ENCODE results near the gene FSTL5. TPM values are rescaled to one million over a fixed set of nuclear protein-coding genes. Genes with fewer than 3 reads are reported as not detected.

Gene FSTL5
- total RNA-seq, 1 experiment from 2014 or later, result not detected

DNA sequence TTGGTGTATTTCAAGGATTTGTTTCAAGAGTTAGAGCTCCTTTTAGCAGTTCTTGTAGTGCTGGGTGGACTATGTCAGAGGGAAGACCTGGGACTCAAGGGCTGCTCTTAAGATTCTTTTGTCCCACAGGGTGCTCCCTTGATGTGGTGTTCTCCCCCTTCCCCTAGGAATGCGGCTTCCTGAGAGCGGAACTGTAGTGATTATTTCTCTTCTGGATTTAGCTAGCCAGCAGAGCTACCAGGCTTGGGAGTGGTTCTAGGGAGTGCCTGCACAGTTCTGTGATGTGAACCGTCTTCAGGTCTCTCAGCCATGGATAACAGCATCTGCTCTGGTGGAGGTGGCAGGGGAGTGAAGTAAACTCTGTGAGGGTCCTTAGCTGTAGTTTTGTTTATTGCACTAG lies 336.8 kb downstream of the FSTL5 start:
- H3K36me3 Mint-ChIP-seq (ENCODE audit: insufficient read depth, unreplicated experiment), result no peaks in the 10 kb centered on the region
- peaks cover 5% of the 10 kb centered on the region for H3K4me1 Mint-ChIP-seq (ENCODE audit: insufficient read depth, unreplicated experiment)
- TF ChIP-seq, protein P1, sequence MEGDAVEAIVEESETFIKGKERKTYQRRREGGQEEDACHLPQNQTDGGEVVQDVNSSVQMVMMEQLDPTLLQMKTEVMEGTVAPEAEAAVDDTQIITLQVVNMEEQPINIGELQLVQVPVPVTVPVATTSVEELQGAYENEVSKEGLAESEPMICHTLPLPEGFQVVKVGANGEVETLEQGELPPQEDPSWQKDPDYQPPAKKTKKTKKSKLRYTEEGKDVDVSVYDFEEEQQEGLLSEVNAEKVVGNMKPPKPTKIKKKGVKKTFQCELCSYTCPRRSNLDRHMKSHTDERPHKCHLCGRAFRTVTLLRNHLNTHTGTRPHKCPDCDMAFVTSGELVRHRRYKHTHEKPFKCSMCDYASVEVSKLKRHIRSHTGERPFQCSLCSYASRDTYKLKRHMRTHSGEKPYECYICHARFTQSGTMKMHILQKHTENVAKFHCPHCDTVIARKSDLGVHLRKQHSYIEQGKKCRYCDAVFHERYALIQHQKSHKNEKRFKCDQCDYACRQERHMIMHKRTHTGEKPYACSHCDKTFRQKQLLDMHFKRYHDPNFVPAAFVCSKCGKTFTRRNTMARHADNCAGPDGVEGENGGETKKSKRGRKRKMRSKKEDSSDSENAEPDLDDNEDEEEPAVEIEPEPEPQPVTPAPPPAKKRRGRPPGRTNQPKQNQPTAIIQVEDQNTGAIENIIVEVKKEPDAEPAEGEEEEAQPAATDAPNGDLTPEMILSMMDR (IDR thresholded peaks at IDR 0.05; ENCODE audit: unreplicated experiment), result no peak
- ChIA-PET POLR2A (no interaction called here), CTCF (no interaction called here)
- intact Hi-C loops (cut with micrococcal nuclease), result no loop called here
- H3K4me3 Mint-ChIP-seq (ENCODE audit: unreplicated experiment), result no peak overlapping the region
- H3K27ac Mint-ChIP-seq (ENCODE audit: low read depth, unreplicated experiment), result no peak overlapping the region
- H3K9me3 Mint-ChIP-seq (ENCODE audit: unreplicated experiment), result no peaks in the 10 kb centered on the region
- no TSS peak for BruUV-seq (replicated peaks)
- H3K27me3 Mint-ChIP-seq (ENCODE audit: insufficient read depth, unreplicated experiment), result no peaks in the 10 kb centered on the region
- no peak for DNase-seq (ENCODE audit: unreplicated experiment)

DNA sequence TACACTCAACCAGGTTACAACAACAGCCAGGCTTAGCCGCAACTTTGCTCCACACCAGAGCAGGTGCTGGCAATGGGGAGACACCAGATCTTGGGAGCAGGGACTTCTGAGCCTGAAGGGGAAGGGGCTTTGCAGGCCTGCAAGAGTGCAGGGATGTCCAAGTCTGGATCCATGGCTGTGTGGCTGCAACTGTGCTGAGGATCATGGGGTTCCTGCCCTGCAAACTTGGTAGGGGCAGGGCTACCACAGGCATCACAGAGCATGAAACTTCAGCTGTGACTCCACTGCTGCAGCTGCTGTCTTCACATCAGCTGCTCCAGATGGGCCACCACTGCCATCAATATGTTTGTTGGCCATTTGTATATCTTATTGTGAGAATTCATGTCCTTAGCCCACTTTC lies 340.4 kb downstream of the FSTL5 start:
- H3K4me1 Mint-ChIP-seq (ENCODE audit: insufficient read depth, unreplicated experiment), result peaks cover 5% of the 10 kb centered on the region
- no TSS peak for BruUV-seq (replicated peaks)

DNA sequence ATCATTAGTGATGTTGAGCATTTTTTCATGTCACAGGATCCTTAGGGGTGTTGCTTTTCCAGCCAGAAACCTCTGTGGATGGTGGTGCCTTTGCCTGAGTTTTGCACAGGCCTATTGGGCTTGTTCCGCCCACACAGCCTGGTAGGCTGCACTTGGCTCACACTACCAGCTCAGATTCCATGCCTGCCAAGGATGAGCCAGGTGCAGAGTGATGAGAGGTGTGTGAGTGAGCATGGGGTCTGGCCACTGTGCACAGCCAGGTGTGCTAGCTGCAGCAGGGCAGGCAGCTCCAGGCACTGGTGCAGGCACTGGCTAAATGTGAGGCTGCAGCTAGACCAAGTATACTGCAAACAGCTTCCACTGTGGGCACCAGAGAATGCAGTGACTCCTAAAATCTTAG lies 341.6 kb downstream of the FSTL5 start:
- no TSS peak for BruUV-seq (replicated peaks)
- TF ChIP-seq, protein P1 (IDR thresholded peaks at IDR 0.05; ENCODE audit: unreplicated experiment), result no peak
- Mint-ChIP-seq H3K4me1 (ENCODE audit: insufficient read depth, unreplicated experiment) (no peaks in the 10 kb centered on the region), H3K9me3 (ENCODE audit: unreplicated experiment) (peaks cover 2% of the 10 kb centered on the region), H3K36me3 (ENCODE audit: insufficient read depth, unreplicated experiment) (no peaks in the 10 kb centered on the region), H3K27ac (ENCODE audit: low read depth, unreplicated experiment) (no peak overlapping the region), H3K4me3 (ENCODE audit: unreplicated experiment) (no peak overlapping the region), H3K27me3 (ENCODE audit: insufficient read depth, unreplicated experiment) (no peaks in the 10 kb centered on the region)
- ChIA-PET CTCF (interaction anchor here (1.7 kb wide), 1 partner anchor 8 kb away, joined by 4 read pairs; no protein-coding TSS in a partner anchor), POLR2A (no interaction called here)
- intact Hi-C loops (cut with micrococcal nuclease), result no loop called here
- DNase-seq (ENCODE audit: unreplicated experiment), result no peak

More for the DNA sequence above, 340.4 kb downstream of the FSTL5 start:
- Mint-ChIP-seq H3K36me3 (ENCODE audit: insufficient read depth, unreplicated experiment) (no peaks in the 10 kb centered on the region), H3K9me3 (ENCODE audit: unreplicated experiment) (no peaks in the 10 kb centered on the region), H3K27me3 (ENCODE audit: insufficient read depth, unreplicated experiment) (no peaks in the 10 kb centered on the region), H3K27ac (ENCODE audit: low read depth, unreplicated experiment) (no peak overlapping the region), H3K4me3 (ENCODE audit: unreplicated experiment) (no peak overlapping the region)
- intact Hi-C loops (cut with micrococcal nuclease), result no loop called here
- no peak for DNase-seq (ENCODE audit: unreplicated experiment)
- ChIA-PET POLR2A (no interaction called here), CTCF (interaction anchor here (1.7 kb wide), 1 partner anchor 9 kb away, joined by 4 read pairs; no protein-coding TSS in a partner anchor)
- TF ChIP-seq, protein P1 (IDR thresholded peaks at IDR 0.05; ENCODE audit: unreplicated experiment), result no peak

DNA sequence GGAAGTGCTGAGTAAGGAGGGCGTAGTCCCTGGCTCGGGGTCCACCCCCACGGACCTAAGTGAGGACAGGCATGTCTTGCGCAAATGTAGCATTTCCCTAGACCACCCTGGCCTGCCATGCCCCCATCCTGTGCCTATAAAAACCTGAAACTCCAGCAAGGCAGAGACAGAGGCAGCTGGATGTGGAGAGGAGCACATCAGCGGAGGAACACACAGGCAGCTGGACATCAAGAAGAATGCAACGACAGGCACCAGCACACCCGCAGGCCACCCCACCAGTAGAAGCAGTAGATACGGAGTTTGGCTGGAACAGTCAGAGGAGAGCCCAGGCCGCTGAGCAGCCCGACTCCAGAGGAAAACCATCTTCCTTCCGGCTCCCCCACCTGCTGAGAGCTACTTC lies 345.9 kb downstream of the FSTL5 start:
- H3K27ac Mint-ChIP-seq (ENCODE audit: low read depth, unreplicated experiment), result no peak overlapping the region
- H3K4me3 Mint-ChIP-seq (ENCODE audit: unreplicated experiment), result no peak overlapping the region
- no peaks in the 10 kb centered on the region for H3K27me3 Mint-ChIP-seq (ENCODE audit: insufficient read depth, unreplicated experiment)
- POLR2A ChIA-PET, result no interaction called here
- intact Hi-C loops (cut with micrococcal nuclease), result no loop called here
- H3K36me3 Mint-ChIP-seq (ENCODE audit: insufficient read depth, unreplicated experiment), result no peaks in the 10 kb centered on the region
- TF ChIP-seq, protein P1 (IDR thresholded peaks at IDR 0.05; ENCODE audit: unreplicated experiment), result no peak
- peaks cover 7% of the 10 kb centered on the region for H3K9me3 Mint-ChIP-seq (ENCODE audit: unreplicated experiment)
- DNase-seq (ENCODE audit: unreplicated experiment), result no peak
- no TSS peak for BruUV-seq (replicated peaks)
- H3K4me1 Mint-ChIP-seq (ENCODE audit: insufficient read depth, unreplicated experiment), result peaks cover 7% of the 10 kb centered on the region
- CTCF ChIA-PET, result no interaction called here
